H9 (cell line): ENCODE measurements around the gene UVSSA. TPM values are rescaled to one million over a fixed set of nuclear protein-coding genes. Genes with fewer than 3 reads are reported as not detected.

Experiments
- DNase-seq: peaks from one replicate; pipeline ENCODE4 v3.0.0-alpha.2; 2017
- H2AFZ ChIP-seq: one replicate; pipeline ENCODE4 v1.6.1; 2013; ENCODE audit warnings: mild to moderate bottlenecking, low read length, control low read depth, moderate library complexity
- H2AK5ac ChIP-seq: 2 replicates; pipeline ENCODE4 v1.6.1; 2013; ENCODE audit warnings: low read length, control low read depth, mixed read lengths; ENCODE audit not compliant: insufficient read length
- H2BK120ac ChIP-seq: one replicate; pipeline ENCODE4 v1.6.1; 2013; ENCODE audit warnings: low read depth, mild to moderate bottlenecking, low read length, control low read depth, inconsistent platforms; ENCODE audit not compliant: poor library complexity, severe bottlenecking
- H2BK12ac ChIP-seq: 2 replicates; pipeline ENCODE4 v1.6.1; 2013; ENCODE audit warnings: low read length, control low read depth, mixed read lengths, low read depth; ENCODE audit not compliant: insufficient read length
- H2BK15ac ChIP-seq: 2 replicates; pipeline ENCODE4 v1.6.1; 2013; ENCODE audit warnings: low read depth, low read length, control low read depth
- H2BK20ac ChIP-seq: one replicate; pipeline ENCODE4 v1.6.1; 2013; ENCODE audit warnings: low read depth, mild to moderate bottlenecking, low read length, control low read depth, inconsistent platforms; ENCODE audit not compliant: poor library complexity, severe bottlenecking
- H2BK5ac ChIP-seq: 2 replicates; pipeline ENCODE4 v1.6.1; 2013; ENCODE audit warnings: low read length, control low read depth, mixed read lengths; ENCODE audit not compliant: insufficient read length
- H3K14ac ChIP-seq: 2 replicates; pipeline ENCODE4 v1.6.1; 2013; ENCODE audit warnings: low read length, control low read depth; ENCODE audit not compliant: insufficient read depth
- H3K18ac ChIP-seq: 2 replicates; pipeline ENCODE4 v1.6.1; 2013; ENCODE audit warnings: low read depth, mild to moderate bottlenecking, mixed read lengths, low read length, control low read depth; ENCODE audit not compliant: insufficient read length
- H3K23ac ChIP-seq: 2 replicates; pipeline ENCODE4 v1.6.1; 2013; ENCODE audit warnings: low read length, control low read depth, mixed read lengths, low read depth; ENCODE audit not compliant: insufficient read length
- H3K23me2 ChIP-seq: 2 replicates; pipeline ENCODE4 v1.6.1; 2013; ENCODE audit warnings: low read depth, mild to moderate bottlenecking, mixed read lengths, low read length, control low read depth; ENCODE audit not compliant: insufficient read length, poor library complexity, severe bottlenecking
- H3K27ac ChIP-seq: 2 replicates; pipeline ENCODE4 v1.5.1; 2013; ENCODE audit warnings: low read length, control low read depth, mixed read lengths, low read depth; ENCODE audit not compliant: insufficient read length
- H3K27me3 ChIP-seq: 2 replicates; pipeline ENCODE4 v1.6.1; 2013; ENCODE audit warnings: low read length, control low read depth, inconsistent platforms; ENCODE audit not compliant: insufficient read depth
- H3K4ac ChIP-seq: 2 replicates; pipeline ENCODE4 v1.6.1; 2013; ENCODE audit warnings: low read depth, mild to moderate bottlenecking, control low read depth, inconsistent platforms, low read length, moderate library complexity
- H3K4me1 ChIP-seq: 2 replicates; pipeline ENCODE4 v1.6.1; 2013; ENCODE audit warnings: low read length, control low read depth, inconsistent platforms; ENCODE audit not compliant: insufficient read depth
- H3K4me2 ChIP-seq: 2 replicates; pipeline ENCODE4 v1.6.1; 2013; ENCODE audit warnings: low read length, control low read depth, mixed read lengths; ENCODE audit not compliant: insufficient read length, insufficient read depth
- H3K56ac ChIP-seq: 2 replicates; pipeline ENCODE4 v1.6.1; 2013; ENCODE audit warnings: low read depth, mild to moderate bottlenecking, mixed read lengths, low read length, control low read depth; ENCODE audit not compliant: insufficient read length
- H3K79me1 ChIP-seq: 2 replicates; pipeline ENCODE4 v1.6.1; 2013; ENCODE audit warnings: low read depth, mild to moderate bottlenecking, moderate library complexity, low read length, control low read depth, inconsistent platforms; ENCODE audit not compliant: insufficient read depth, poor library complexity, severe bottlenecking
- H3K79me2 ChIP-seq: 2 replicates; pipeline ENCODE4 v1.6.1; 2013; ENCODE audit warnings: low read length, control low read depth, inconsistent platforms; ENCODE audit not compliant: insufficient read depth
- H3K9ac ChIP-seq: 2 replicates; pipeline ENCODE4 v1.6.1; 2013; ENCODE audit warnings: low read length, control low read depth, mixed read lengths; ENCODE audit not compliant: insufficient read length; ENCODE audit errors: extremely low read depth
- H3K9me3 ChIP-seq: one replicate; pipeline ENCODE4 v1.6.1; 2013; ENCODE audit warnings: low read depth, low read length, inconsistent platforms; ENCODE audit not compliant: control insufficient read depth
- H3T11ph ChIP-seq: one replicate; pipeline ENCODE4 v1.6.1; 2013; ENCODE audit warnings: mild to moderate bottlenecking, low read length, control low read depth, inconsistent platforms
- H4K20me1 ChIP-seq: one replicate; pipeline ENCODE4 v1.6.1; 2013; ENCODE audit not compliant: control insufficient read depth, insufficient read length, insufficient read depth
- H4K5ac ChIP-seq: 2 replicates; pipeline ENCODE4 v1.6.1; 2013; ENCODE audit warnings: low read depth, mild to moderate bottlenecking, mixed read lengths, low read length, control low read depth; ENCODE audit not compliant: insufficient read length
- H4K8ac ChIP-seq: replicated peaks from 2 replicates; pipeline ENCODE4 v1.6.1; 2013; ENCODE audit warnings: low read length, control low read depth, mixed read lengths, low read depth; ENCODE audit not compliant: insufficient read length
- H4K91ac ChIP-seq: 2 replicates; pipeline ENCODE4 v1.6.1; 2013; ENCODE audit warnings: low read depth, mild to moderate bottlenecking, moderate library complexity, mixed read lengths, low read length, control low read depth; ENCODE audit not compliant: insufficient read length
- H3K27ac Mint-ChIP-seq, 3 experiments: 2 replicates in 2 of 3; 3 replicates in 1 of 3; pipeline ENCODE4 v1.8.0; 2020 to 2021; ENCODE audit warnings: mixed read lengths in 3 of 3, mild to moderate bottlenecking in 1 of 3, moderate library complexity in 1 of 3
- H3K27me3 Mint-ChIP-seq: 2 replicates; pipeline ENCODE4 v1.8.0; 2021; ENCODE audit warnings: low read depth, mild to moderate bottlenecking, moderate library complexity, mixed read lengths
- H3K36me3 Mint-ChIP-seq, 3 experiments: 2 replicates in 2 of 3; 3 replicates in 1 of 3; pipeline ENCODE4 v1.8.0; 2020 to 2021; ENCODE audit warnings: low read depth in 3 of 3, mixed read lengths in 3 of 3; ENCODE audit not compliant: insufficient read depth in 1 of 3
- H3K4me1 Mint-ChIP-seq, 2 experiments: 2 replicates each; pipeline ENCODE4 v1.8.0; 2020; ENCODE audit warnings: mixed read lengths in 2 of 2
- H3K4me3 Mint-ChIP-seq, 2 experiments: 2 replicates in 1 of 2; 3 replicates in 1 of 2; pipeline ENCODE4 v1.8.0; 2020 to 2021; ENCODE audit warnings: mild to moderate bottlenecking in 2 of 2, mixed read lengths in 2 of 2, moderate library complexity in 1 of 2
- H3K9me3 Mint-ChIP-seq, 2 experiments: 2 replicates in 1 of 2; 3 replicates in 1 of 2; pipeline ENCODE4 v1.8.0; 2020; ENCODE audit warnings: mild to moderate bottlenecking in 2 of 2, mixed read lengths in 2 of 2, moderate library complexity in 1 of 2
- CTCF ChIP-seq: fragments of 200-600 bp; sonication (generic); conservative IDR thresholded peaks from 3 replicates; pipeline ENCODE4 v1.8.0; 2021; ENCODE audit warnings: antibody characterized with exemption, mild to moderate bottlenecking
- WGBS: extraction: QIAGEN DNeasy Blood & Tissue Kit; methylation state at CpG from one replicate; pipeline ENCODE4 v1.1.7; 2013; ENCODE audit warnings: missing lambda C conversion rate, low lambda C conversion rate, mixed read lengths; ENCODE audit not compliant: insufficient read length; ENCODE audit errors: extremely low coverage; 5-methylcytosine and 5-hydroxymethylcytosine counted together
- total RNA-seq: library from RNA; stranded (reverse); gene quantifications from 2 replicates; pipeline ENCODE4 v1.2.1, GENCODE V29; 2021

The UVSSA gene
- total RNA-seq, 1 experiment from 2014 or later: 15.9 TPM

- no peak overlapping the region for H3K4me3 Mint-ChIP-seq
- no peak overlapping the region for H2AK5ac ChIP-seq
- H2BK15ac ChIP-seq: no peak overlapping the region
- no peak overlapping the region for H2AFZ ChIP-seq
- no peak overlapping the region for H4K91ac ChIP-seq
- H3K56ac ChIP-seq: no peak overlapping the region
- peaks cover 3% of the 10 kb centered on the region for H4K20me1 ChIP-seq
- no peaks in the 10 kb centered on the region for H3K23me2 ChIP-seq
- 0 out of 4 replicates have a peak, but pooled peaks cover 0 to 2% of the 10 kb centered on the region in 2 experiments for H3K4me1 Mint-ChIP-seq
- H3K4ac ChIP-seq: no peak overlapping the region
- no peak overlapping the region for H3K14ac ChIP-seq
- no peak for DNase-seq
- no peak for TF ChIP-seq CTCF
- H2BK5ac ChIP-seq: no peak overlapping the region
- no peak overlapping the region for H3K9ac ChIP-seq
- no peak overlapping the region for H3T11ph ChIP-seq
- no peaks in the 10 kb centered on the region for H3K79me1 ChIP-seq
- no CpG with 5 or more reads among the region's 11 CpGs for WGBS
- H3K27me3 ChIP-seq: peaks cover 11% of the 10 kb centered on the region
- no peaks in the 10 kb centered on the region for H3K79me2 ChIP-seq
- peaks cover 20 to 40% of the 10 kb centered on the region in 2 experiments for H3K9me3 Mint-ChIP-seq
- H3K4me2 ChIP-seq: no peak overlapping the region
- no peaks in the 10 kb centered on the region for H3K4me1 ChIP-seq
- no peak overlapping the region for H2BK120ac ChIP-seq
- H3K23ac ChIP-seq: no peak overlapping the region
- H4K5ac ChIP-seq: no peak overlapping the region
- peaks cover 6% of the 10 kb centered on the region for H3K9me3 ChIP-seq
- H3K27me3 Mint-ChIP-seq: peaks cover 22% of the 10 kb centered on the region
- no peak overlapping the region for H4K8ac ChIP-seq
- H3K27ac Mint-ChIP-seq: no peak overlapping the region
- H3K36me3 Mint-ChIP-seq: peaks cover 17 to 27% (median 21%) of the 10 kb centered on the region in 3 experiments
- no peak overlapping the region for H3K18ac ChIP-seq
- no peak overlapping the region for H2BK12ac ChIP-seq
- no peak overlapping the region for H3K27ac ChIP-seq
- H2BK20ac ChIP-seq: no peak overlapping the region
Observed at GRCh38 chr4:1396806-1397455, 49.9 kb downstream of the UVSSA start.
